ENCODE data around the gene GPR158.

Gene GPR158

GRCh38 chr10:25191162-25191895, 16.5 kb downstream of the GPR158 start:
- DNase-seq (ENCODE audit: low read depth, low spot score), result no peak

DNA sequence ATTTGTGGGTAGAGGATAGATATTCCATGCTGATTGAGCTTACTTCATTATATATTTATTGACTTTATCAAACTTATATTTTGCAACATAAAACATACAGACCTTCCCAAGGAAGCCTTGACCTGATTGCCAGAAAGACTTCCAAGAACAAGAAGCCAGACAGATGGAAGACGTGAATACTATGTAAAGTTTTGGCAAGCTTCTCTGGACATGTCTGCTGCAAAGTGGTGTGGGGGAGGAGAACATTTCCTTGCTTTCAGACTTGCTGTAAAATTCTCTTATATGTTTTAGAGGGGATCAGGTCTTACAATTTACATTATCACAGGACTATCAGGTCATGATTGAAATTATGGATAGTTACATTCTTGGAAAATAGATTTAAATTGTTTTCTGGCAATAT, 23.4 kb downstream of the GPR158 start:
- DNase-seq (ENCODE audit: low read depth, low spot score), result no peak

DNA sequence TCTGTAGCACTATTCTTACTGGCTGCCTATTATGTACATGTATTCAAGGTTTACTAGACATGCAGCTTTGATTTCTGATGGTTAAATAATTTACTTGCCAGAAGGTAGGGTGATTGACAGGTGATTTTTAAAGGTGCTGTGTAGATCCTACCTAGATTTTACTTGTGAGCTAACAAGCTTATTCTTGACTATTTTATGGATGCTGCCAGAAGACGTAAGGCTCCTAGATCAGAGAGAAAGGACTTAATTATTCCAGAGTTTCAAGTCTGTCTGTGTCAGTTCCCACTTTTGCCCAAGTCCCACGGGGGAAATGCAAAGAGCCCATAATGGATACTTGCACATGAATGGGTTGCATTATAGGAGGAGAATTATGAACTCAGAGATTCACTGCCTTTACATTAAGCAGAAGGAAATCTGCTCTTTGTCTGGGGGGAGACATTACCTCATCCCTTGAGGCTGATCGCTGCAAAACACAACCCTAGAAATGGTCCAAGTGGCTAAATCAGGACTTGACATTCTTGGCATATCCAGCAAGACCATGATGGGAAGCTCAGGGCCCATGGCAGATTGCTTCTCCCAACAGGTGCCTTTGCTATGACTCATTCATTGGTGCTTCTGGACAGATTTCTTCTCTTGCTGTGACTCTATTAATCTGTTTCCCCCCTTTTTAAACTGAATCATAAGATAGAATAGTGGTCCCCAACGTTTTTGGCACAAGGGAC, 32.1 kb downstream of the GPR158 start:
- DNase-seq (ENCODE audit: low read depth, low spot score), result no peak

- no peak for DNase-seq (ENCODE audit: low read depth, low spot score)
These were observed 34.8 kb downstream of the GPR158 start for GRCh38 chr10:25209618-25210017.

- no peak for DNase-seq (ENCODE audit: low read depth, low spot score)
These were observed 35.5 kb downstream of the GPR158 start for GRCh38 chr10:25210265-25210664.

GRCh38 chr10:25220156-25220555, 45.4 kb downstream of the GPR158 start:
- DNase-seq (ENCODE audit: low read depth, low spot score), result no peak

- DNase-seq (ENCODE audit: low read depth, low spot score), result no peak
These were observed 47.4 kb downstream of the GPR158 start for GRCh38 chr10:25222085-25222660.

- DNase-seq (ENCODE audit: low read depth, low spot score), result peak; percentile 47
These were observed 52.2 kb downstream of the GPR158 start for GRCh38 chr10:25226775-25227682.

DNA sequence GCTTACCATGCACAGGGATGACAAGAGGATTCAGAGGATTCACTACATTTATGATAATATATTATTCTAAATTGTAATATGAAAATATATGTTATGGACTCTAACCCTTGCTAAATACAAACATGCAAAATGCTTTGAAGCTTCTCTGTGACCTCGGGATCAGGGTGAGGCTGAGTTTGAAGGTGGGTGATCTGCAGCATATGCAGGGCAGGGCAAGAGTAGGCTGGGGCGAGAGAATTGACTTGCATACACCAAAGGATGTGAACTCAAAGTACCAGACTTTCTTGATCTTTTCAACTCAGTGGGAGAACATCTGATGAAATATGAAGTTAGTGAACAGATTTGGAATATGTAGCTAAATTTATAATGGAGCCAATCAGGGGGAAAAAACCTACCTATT, 57.0 kb downstream of the GPR158 start:
- DNase-seq (ENCODE audit: low read depth, low spot score), result no peak

DNA sequence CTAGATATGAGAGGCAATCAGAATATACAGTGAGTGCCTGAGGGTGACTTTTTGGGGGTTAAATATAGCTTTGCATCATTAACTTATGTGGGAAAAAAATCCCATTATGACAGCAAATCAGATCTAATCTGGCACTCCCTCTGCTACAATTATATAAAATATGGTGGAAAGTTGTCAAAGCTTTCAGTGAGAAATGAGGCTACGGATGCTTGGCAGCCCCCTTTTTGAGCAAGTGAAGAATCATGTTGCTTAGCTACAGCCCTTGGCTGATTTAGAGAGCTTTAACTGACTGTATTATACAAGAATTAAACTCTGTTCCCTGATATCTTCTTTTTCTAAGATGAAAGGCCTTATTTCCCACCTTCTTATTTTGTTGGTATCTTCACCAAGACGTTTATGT, 57.4 kb downstream of the GPR158 start:
- DNase-seq (ENCODE audit: low read depth, low spot score), result no peak

- DNase-seq (ENCODE audit: low read depth, low spot score), result no peak
These were observed 70.4 kb downstream of the GPR158 start for GRCh38 chr10:25245165-25245564.

GRCh38 chr10:25257646-25258045, 82.8 kb downstream of the GPR158 start:
- DNase-seq (ENCODE audit: low read depth, low spot score), result no peak

- DNase-seq (ENCODE audit: low read depth, low spot score), result no peak
These were observed 86.3 kb downstream of the GPR158 start for GRCh38 chr10:25261110-25261509.

DNA sequence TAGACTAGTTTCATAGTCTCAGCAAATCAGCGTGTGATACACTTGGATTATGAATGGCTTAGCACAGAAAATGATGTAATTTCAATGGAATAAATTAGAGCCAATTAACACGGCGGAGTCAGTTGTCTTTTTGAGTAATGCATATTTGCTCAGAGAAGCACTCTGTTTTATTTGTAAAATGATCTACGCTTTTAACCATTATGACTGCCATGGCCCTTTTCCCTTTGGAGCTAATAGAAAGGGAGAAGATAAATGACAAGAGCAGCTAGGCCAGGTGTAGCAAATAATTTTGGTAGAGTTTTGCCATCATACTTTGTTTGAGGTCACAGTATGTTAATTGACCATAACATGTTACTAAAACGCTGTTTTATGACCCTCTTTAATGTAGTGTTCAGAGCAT, 86.8 kb downstream of the GPR158 start:
- no peak for DNase-seq (ENCODE audit: low read depth, low spot score)

- DNase-seq (ENCODE audit: low read depth, low spot score), result no peak
These were observed 89.1 kb downstream of the GPR158 start for GRCh38 chr10:25263931-25264330.

GRCh38 chr10:25278180-25278579, 103.4 kb downstream of the GPR158 start:
- no peak for DNase-seq (ENCODE audit: low read depth, low spot score)

GRCh38 chr10:25280076-25280475, 105.3 kb downstream of the GPR158 start:
- no peak for DNase-seq (ENCODE audit: low read depth, low spot score)

- DNase-seq (ENCODE audit: low read depth, low spot score), result no peak
These were observed 105.8 kb downstream of the GPR158 start for GRCh38 chr10:25280573-25280972.

- no peak for DNase-seq (ENCODE audit: low read depth, low spot score)
These were observed 111.0 kb downstream of the GPR158 start for GRCh38 chr10:25285809-25286208.

- DNase-seq (ENCODE audit: low read depth, low spot score), result no peak
These were observed 113.4 kb downstream of the GPR158 start for GRCh38 chr10:25288181-25288580.

GRCh38 chr10:25294032-25294926, 119.5 kb downstream of the GPR158 start:
- no peak for DNase-seq (ENCODE audit: low read depth, low spot score)

Data from ELF-1 (cell line).